ENCODE results near the gene SLC26A1.
"Not testable (repeated sequence)": the region's sequence is repeated elsewhere in the genome, so short reads cannot be mapped to it uniquely, and the experiment has no call there.

SLC26A1 gene

DNA sequence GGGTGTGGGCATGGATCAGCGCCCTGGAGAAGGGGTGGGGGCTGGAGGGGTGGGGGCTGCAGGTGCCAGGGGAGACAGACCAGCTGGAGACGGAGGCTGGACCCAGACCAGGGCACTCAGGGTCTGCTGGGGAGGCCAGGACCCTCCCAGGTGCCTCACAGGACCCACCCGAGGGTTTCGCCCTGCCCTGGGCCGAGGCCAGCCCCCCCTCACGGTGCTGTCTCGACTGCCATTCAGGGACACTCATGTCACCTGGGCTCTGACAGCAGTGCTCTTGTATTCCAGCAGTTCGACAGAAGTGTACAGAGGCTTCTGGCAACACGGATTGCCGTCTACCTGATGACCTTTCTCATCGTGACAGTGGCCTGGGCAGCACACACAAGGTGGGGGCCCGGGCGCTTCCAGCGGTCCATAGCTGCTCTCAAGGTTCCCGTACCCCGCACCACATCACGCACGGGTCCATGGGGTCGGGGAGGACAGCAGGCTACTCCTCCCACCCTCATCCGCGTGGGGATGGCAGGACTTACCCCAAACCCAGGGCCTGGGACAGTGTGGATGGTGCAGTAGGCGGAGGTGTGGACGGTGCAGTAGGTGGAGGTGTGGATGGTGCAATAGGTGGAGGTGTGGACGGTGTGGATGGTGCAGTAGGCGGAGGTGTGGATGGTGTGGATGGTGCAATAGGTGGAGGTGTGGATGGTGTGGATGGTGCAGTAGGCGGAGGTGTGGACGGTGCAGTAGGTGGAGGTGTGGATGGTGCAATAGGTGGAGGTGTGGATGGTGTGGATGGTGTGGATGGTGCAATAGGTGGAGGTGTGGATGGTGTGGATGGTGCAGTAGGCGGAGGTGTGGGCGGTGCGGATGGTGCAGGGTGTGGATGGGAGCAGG is 42.8 kb downstream of the SLC26A1 start:
- ATAC-seq (replicated peaks; ENCODE audit: extremely low read depth, poor library complexity, severe bottlenecking) (no peak), DNase-seq (ENCODE audit: low spot score in 2 of 2) (no peak)
- no peaks in the 10 kb centered on the region for H3K9me3 Mint-ChIP-seq
- peaks cover 5% of the 10 kb centered on the region for H3K36me3 Mint-ChIP-seq (ENCODE audit: insufficient read depth)
- no peaks in the 10 kb centered on the region for H3K27me3 Mint-ChIP-seq
- peaks cover 24% of the 10 kb centered on the region for H3K4me1 Mint-ChIP-seq
- H3K4me3 Mint-ChIP-seq, result no peak overlapping the region
- H3K27ac Mint-ChIP-seq (ENCODE audit: low read depth), result no peak overlapping the region

GRCh38 chr4:949656-950055 is 43.5 kb downstream of the SLC26A1 start:
- H3K9me3 Mint-ChIP-seq, result no peaks in the 10 kb centered on the region
- no peaks in the 10 kb centered on the region for H3K27me3 Mint-ChIP-seq
- H3K36me3 Mint-ChIP-seq (ENCODE audit: insufficient read depth), result peaks cover 5% of the 10 kb centered on the region
- no peak overlapping the region for H3K4me3 Mint-ChIP-seq
- ATAC-seq (replicated peaks; ENCODE audit: extremely low read depth, poor library complexity, severe bottlenecking) (no peak), DNase-seq (ENCODE audit: low spot score in 2 of 2) (no peak)
- peaks cover 27% of the 10 kb centered on the region for H3K4me1 Mint-ChIP-seq
- H3K27ac Mint-ChIP-seq (ENCODE audit: low read depth), result no peak overlapping the region

DNA sequence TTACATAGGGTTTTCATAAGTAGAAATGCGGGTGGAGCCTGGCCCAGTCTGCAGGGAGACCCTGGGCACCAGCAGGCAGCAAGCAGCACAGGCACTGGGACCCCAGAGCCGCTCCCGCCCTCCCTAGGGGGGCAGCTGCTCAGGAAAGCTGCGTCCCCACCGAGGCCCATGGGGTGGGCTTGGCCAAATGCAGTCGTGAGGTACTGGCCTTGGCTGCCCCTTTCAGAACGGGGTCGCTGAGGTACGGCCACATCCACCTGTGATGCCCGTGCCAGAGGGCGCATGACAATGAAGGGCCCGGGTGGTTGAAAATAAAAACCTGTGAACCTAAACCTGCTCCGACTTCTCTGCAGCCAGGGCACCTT is 44.3 kb downstream of the SLC26A1 start:
- Mint-ChIP-seq H3K9me3 (no peaks in the 10 kb centered on the region), H3K27me3 (no peaks in the 10 kb centered on the region), H3K27ac (ENCODE audit: low read depth) (peak overlapping the region; percentile 38), H3K4me1 (peaks cover 27% of the 10 kb centered on the region), H3K36me3 (ENCODE audit: insufficient read depth) (peaks cover 3% of the 10 kb centered on the region), H3K4me3 (no peak overlapping the region)
- ATAC-seq (replicated peaks; ENCODE audit: extremely low read depth, poor library complexity, severe bottlenecking) (no peak), DNase-seq (ENCODE audit: low spot score in 2 of 2) (no peak)

DNA sequence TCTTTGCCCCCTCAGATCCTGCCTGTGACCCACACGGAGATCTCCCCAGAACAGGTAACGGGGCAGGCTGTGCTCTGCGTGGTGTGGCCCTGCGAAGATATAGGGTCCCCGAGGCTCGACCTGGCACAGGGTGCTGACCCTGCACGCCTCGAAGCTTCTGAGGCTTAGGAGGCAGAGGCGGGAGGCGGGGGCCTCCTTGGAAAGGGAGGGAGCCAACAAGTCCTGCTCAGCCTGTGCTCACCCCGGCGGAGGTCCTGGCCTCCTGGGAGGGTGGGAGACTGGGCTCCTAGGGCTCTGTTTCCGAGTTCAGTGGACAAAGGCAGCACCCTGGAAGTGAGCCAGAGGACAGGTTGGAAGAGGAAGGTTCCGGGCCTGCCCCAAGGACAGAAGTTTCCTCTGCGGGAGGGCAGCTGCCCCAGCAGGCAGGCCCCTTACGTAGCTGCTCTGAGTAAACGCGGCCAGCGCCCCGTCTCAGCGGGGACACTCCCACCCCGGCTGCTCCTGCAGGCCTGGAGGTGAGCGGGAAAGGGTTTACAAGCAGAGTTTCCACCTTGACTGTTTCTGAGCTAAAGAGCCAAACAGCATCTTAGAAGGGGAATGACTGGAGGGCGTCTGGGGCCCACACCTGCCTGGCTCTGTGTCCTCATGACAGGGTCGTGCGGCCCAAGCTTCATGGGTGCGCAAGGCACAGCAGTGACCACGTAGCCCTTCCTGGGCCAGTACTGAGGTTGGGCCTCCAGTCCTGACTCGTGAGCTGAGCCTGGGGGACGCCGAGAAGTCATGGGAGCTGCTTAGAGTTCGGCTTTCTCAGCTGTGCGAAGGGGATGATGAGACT is 44.9 kb downstream of the SLC26A1 start:
- Mint-ChIP-seq H3K4me1 (peaks cover 27% of the 10 kb centered on the region), H3K27ac (ENCODE audit: low read depth) (peak overlapping the region; percentile 38), H3K4me3 (no peak overlapping the region), H3K27me3 (no peaks in the 10 kb centered on the region), H3K9me3 (no peaks in the 10 kb centered on the region), H3K36me3 (ENCODE audit: insufficient read depth) (peaks cover 2% of the 10 kb centered on the region)
- DNase-seq (ENCODE audit: low spot score in 2 of 2) (no peak), ATAC-seq (replicated peaks; ENCODE audit: extremely low read depth, poor library complexity, severe bottlenecking) (no peak)

- Mint-ChIP-seq H3K36me3 (ENCODE audit: insufficient read depth) (peaks cover 2% of the 10 kb centered on the region), H3K4me1 (peaks cover 27% of the 10 kb centered on the region), H3K27me3 (no peaks in the 10 kb centered on the region), H3K4me3 (no peak overlapping the region), H3K27ac (ENCODE audit: low read depth) (no peak overlapping the region), H3K9me3 (no peaks in the 10 kb centered on the region)
- ATAC-seq (replicated peaks; ENCODE audit: extremely low read depth, poor library complexity, severe bottlenecking) (no peak), DNase-seq (ENCODE audit: low spot score in 2 of 2) (no peak)
Measured at GRCh38 chr4:947491-947971, 45.7 kb downstream of the SLC26A1 start.

DNA sequence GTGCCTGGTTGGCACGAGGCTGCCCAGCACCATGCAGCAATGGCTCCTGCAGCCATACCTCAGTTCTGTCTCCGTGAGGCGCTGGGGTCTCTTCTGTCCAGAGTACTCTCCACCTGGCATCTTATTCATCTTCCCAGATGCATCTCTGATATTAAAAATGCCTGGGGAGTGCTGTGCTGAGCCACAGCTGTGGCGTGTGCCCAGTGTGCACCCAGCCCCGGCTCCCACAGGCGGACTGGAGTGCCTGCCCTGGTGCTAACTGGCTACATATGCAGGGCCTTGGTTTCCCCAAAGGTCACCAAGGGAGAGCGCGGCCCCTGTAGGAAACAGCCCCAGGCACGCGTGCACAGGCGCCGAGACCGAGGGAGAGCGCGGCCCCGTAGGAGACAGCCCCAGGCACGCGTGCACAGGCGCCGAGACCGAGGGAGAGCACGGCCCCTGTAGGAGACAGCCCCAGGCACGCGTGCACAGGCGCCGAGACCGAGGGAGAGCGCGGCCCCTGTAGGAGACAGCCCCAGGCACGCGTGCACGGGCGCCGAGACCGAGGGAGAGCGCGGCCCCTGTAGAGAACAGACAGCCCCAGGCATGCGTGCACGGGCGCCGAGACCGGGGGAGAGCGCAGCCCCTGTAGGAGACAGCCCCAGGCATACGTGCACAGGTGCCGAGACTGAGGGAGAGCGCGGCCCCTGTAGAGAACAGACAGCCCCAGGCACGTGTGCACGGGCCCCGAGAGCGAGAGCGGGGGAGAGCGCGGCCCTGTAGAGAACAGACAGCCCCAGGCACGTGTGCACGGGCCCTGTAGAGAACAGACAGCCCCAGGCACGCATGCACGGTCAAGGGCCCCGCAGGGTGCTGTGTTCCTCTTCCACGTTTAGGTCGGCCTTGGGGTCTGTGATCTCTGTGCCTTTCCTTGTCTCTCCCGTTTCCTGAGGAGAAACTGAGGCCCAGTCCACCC is 46.4 kb downstream of the SLC26A1 start:
- H3K9me3 Mint-ChIP-seq, result no peaks in the 10 kb centered on the region
- no peak for DNase-seq (ENCODE audit: low spot score in 2 of 2)
- H3K27ac Mint-ChIP-seq (ENCODE audit: low read depth), result peak overlapping the region; percentile 76
- H3K27me3 Mint-ChIP-seq, result no peaks in the 10 kb centered on the region
- H3K36me3 Mint-ChIP-seq (ENCODE audit: insufficient read depth), result peaks cover 2% of the 10 kb centered on the region
- peaks cover 21% of the 10 kb centered on the region for H3K4me1 Mint-ChIP-seq
- no peak overlapping the region for H3K4me3 Mint-ChIP-seq
- ATAC-seq (replicated peaks; ENCODE audit: extremely low read depth, poor library complexity, severe bottlenecking), result no peak

GRCh38 chr4:946103-946450 is 47.1 kb downstream of the SLC26A1 start:
- Mint-ChIP-seq H3K27ac (ENCODE audit: low read depth) (peak overlapping the region; percentile 76), H3K4me3 (no peak overlapping the region)
- no peak for DNase-seq (ENCODE audit: low spot score in 2 of 2)

GRCh38 chr4:945274-946102 is 47.7 kb downstream of the SLC26A1 start:
- DNase-seq (ENCODE audit: low spot score in 2 of 2) (no peak), ATAC-seq (replicated peaks; ENCODE audit: extremely low read depth, poor library complexity, severe bottlenecking) (no peak)
- no peaks in the 10 kb centered on the region for H3K27me3 Mint-ChIP-seq
- peaks cover 21% of the 10 kb centered on the region for H3K4me1 Mint-ChIP-seq
- H3K27ac Mint-ChIP-seq (ENCODE audit: low read depth), result peak overlapping the region; percentile 76
- no peaks in the 10 kb centered on the region for H3K36me3 Mint-ChIP-seq (ENCODE audit: insufficient read depth)
- no peaks in the 10 kb centered on the region for H3K9me3 Mint-ChIP-seq
- H3K4me3 Mint-ChIP-seq, result no peak overlapping the region

More at GRCh38 chr4:946103-946450, 47.1 kb downstream of the SLC26A1 start:
- H3K36me3 Mint-ChIP-seq (ENCODE audit: insufficient read depth), result no peaks in the 10 kb centered on the region
- H3K27me3 Mint-ChIP-seq, result no peaks in the 10 kb centered on the region
- peaks cover 21% of the 10 kb centered on the region for H3K4me1 Mint-ChIP-seq
- no peak for ATAC-seq (replicated peaks; ENCODE audit: extremely low read depth, poor library complexity, severe bottlenecking)
- H3K9me3 Mint-ChIP-seq, result no peaks in the 10 kb centered on the region

DNA sequence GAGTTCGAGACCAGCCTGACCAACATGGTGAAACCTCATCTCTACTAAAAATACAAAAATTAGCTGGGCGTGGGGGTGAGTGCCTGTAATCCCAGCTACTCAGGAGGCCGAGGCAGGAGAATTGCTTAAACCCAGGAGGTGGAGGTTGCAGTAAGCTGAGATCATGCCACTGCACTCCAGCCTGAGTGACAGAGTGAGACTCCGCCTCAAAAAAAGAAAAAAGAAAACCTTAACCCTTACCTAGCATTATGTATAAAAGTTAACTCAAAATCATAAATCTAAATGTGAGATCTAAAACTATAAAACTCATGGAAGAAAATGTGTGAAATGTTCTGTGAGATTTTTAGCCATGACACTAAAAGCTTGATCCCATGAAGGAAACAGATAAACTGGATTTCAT is 53.7 kb downstream of the SLC26A1 start:
- H3K27me3 Mint-ChIP-seq; H3K4me3 Mint-ChIP-seq; H3K27ac Mint-ChIP-seq (ENCODE audit: low read depth); H3K36me3 Mint-ChIP-seq (ENCODE audit: insufficient read depth); ATAC-seq (replicated peaks; ENCODE audit: extremely low read depth, poor library complexity, severe bottlenecking); H3K9me3 Mint-ChIP-seq; DNase-seq (ENCODE audit: low spot score in 2 of 2): not testable (repeated sequence)
- H3K4me1 Mint-ChIP-seq, result peaks cover 17% of the 10 kb centered on the region

Measured in central memory CD8-positive, alpha-beta T cell (primary cell).